Measurements from ENCODE around the gene HM13.
"Not testable (repeated sequence)": the region's sequence is repeated elsewhere in the genome, so short reads cannot be mapped to it uniquely, and the experiment has no call there.

The HM13 gene

DNA sequence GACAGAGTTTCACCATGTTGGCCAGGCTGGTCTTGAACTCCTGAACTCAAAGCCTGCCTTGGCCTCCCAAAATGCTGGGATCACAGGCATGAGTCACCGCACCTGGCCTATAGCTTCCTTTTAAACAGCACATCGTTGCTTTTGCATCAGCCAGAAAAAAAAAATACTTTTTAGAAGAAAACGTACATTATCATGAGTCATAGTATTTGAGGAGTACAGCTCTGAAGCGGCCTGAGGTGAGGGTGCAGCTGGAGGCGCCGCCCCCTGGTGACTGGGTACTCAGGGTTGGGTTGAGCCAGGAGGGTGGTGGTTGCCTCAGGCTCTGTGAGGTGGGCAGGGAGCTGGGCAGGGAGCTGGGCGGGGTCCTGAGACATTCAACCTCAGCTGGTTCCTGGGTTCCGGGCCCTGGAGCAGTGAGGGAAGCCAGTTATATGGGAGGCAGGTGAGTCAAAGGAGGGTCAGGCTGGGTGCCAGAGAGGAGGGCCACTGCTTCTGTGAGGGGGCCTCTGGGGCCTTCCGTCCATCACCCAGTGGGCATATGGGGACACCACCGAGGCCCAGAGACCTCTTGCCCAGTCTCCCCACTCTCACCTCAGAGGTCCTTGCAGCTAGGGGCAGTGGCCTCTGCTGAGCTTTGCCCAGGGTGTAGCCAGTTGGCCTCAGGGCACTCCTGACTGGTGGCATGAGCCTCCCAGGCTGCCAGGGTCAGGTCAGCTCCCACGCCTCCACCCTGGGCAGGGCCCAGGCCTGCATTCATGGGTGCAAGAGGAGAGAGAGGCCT, 79.2 kb downstream of the HM13 start:
- no peak for DNase-seq

DNA sequence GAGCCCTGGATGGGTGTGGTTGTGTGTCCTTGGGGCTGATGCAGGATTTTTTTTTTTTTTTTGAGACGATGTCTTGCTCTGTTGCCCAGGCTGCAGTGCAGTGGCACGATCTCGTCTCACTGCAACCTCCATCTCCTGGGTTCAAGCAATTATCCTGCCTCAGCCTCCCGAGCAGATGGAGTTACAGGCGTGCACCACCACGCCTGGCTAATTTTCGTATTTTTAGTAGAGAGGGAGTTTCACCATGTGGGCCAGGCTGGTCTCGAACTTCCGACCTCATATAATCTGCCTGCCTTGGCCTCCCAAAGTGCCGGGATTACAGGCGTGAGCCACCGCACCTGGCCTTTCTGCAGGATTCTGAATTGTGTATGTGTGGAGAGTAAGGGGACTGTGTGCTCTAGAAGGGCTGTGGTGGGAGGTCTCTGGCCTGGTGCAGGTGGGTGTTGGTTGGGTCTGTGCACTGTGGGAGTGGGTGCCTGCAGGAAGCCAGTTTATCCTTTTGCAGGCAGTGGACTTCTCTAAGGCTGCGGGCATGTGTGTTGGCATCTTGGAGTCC, 79.8 kb downstream of the HM13 start:
- DNase-seq, result no peak

DNA sequence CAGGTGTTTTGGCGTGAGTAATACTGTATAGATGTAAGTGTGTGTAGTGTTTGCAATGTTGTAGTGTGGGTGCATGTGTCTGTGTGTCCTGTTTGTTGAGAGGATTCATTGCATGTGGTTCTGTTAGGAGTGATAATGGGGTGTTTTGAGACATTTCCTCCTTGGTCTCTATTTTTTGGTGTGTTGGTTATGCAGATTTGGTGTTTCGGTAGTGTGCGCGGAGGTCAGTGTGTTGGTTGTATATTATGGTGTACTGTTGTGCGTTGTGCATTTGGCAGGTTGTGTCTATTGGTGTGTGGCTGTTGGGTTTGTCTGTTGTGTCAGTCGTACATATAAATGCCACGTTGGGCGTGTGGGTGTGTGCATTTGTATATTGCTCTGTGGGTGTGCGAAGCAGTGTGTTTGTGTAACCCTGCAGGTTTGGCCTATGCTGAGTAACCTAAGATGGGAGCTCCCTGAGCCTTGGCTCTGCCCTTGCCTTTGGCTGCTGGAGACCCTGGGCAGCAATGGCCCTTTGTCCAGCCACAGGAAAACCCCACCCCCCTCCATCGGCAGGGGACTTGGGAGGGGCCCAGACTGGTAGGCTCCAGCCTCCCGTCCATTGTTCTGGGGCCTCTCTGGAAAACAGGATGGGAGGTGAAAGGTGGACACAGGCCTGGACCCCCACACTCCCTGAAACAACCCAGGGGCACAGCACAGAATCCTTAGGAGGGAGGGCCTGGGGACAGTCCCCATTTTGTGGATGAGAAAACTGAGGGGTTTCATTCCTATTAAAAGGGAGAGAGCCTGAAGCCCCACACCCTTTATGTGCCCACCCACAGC, 80.5 kb downstream of the HM13 start:
- no peak for DNase-seq

DNA sequence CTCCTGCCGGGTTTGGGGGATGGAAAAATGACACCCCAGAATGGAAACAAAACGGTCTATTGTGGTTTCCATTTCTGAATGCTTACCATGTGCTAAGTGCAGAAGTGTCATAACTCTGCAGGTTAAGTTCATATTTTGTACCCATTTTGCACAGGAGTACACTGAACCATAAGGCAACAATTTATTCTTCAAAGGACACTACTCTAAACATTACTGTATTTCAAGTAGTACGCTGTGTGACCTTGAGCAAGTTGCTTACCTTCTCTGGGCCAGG, 81.1 kb downstream of the HM13 start:
- no peak for DNase-seq

DNA sequence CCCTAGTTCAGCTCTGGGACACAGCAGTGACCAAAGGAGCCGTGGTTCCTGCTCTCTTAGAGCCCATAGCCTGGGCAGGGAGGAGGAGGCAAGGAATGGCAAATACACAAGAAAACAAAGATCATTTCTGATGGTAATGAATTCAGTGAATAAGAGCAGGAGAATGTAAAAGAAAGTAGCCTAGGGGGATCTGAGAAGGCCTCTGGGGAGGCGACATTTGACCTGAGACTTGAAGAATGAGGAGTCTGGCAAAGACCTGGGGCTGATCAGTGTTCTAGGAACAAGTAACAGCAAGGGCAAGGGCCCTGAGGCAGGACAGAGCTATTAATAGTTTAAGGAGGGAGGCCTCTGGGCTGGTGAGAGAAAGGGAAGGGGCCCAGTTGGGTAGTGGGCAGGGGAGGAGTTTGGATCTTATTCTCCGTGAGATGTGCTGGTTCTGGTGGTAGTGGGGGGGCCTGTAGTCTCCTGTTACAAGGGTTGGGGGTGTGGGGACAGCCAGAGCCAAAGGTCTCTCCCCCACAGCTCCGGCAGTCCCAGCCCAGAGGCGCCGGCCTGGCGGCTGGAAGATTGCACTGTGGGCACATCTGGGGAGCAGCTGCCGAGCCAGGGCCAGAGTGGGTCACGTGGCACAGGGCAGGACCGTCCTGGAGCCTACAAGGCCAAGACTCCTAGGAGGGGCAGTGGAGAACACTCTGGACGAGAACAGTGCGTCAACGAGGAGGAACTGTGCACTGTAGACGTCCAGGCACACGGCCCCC, 81.6 kb downstream of the HM13 start:
- DNase-seq, result no peak

DNA sequence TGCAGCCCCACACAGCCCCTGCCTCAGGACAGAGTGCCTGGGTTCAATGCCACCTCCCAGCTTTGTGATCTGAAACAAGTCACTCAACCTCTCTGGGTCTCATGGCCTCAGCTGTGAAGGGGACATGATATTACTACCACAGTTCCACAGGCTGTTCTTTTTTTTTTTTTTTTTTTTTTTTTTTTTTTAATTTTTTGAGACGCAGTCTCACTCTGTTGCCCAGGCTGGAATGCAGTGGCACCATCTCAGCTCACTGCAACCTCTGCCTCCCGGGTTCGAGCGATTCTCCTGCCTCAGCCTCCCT, 82.1 kb downstream of the HM13 start:
- DNase-seq, result not testable (repeated sequence)

DNA sequence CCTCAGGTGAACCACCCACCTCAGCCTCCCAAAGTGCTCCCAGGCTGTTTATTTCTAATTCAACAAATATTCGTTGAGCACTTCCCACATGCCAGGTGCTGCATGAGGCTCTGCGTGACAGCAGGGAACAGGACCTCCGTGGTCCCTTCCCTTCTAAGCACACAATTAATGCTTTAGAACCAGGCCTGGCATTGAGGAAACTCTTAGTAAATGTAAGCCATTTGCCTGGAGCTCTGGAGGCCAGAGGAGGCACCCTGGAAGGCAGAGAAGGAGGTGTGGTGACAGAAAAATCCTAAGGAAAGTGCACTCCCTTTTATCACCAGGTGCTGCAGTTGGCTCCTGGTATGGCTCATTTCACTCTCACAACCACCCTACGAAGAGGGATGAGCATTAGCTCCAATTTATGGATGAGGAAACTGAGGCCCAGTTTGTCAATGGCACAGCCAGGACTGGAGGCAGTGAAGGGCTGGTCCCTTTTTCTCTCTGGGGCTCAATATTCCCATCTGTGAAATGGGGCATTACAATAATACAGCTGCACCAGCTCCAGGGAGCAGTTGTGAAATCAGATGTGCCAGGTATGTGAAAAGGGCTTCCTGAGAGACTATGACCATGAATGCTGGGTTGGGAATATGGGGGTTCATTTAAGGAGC, 82.7 kb downstream of the HM13 start:
- DNase-seq, result no peak

DNA sequence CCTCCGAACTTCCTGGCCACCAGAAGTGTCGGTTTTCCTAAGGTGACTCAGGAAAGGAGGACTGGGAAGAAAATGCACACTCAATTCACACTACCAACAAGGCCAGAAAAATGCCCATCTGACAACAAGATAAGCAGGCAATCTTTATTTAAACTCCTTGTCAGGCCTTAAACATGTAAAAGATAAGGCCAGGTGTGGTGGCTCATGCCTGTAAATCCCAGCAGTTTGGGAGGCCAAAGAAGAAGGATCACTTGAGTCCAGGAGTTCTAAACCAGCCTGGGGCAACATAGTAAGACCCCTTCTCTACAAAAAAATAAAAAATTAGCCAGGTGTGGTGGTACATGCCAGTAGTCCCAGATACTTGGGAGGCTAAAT, 83.2 kb downstream of the HM13 start:
- DNase-seq, result no peak

DNA sequence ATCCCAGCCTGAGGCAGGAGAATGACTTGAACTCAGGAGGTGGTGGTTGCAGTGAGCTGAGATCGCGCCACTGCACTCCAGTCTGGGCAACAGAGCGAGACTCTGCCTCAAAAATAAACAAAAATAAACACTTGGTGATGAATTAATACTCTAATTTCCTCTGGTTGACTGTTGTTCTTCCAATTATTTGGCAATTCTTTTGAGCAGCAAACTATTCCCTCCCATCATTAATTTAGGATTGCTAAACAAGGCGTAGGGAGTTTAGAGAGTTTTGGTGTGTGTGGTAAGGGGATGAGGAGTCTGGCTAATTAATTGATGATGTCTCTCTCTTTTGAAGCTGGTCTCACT, 88.2 kb downstream of the HM13 start:
- DNase-seq, result no peak

DNA sequence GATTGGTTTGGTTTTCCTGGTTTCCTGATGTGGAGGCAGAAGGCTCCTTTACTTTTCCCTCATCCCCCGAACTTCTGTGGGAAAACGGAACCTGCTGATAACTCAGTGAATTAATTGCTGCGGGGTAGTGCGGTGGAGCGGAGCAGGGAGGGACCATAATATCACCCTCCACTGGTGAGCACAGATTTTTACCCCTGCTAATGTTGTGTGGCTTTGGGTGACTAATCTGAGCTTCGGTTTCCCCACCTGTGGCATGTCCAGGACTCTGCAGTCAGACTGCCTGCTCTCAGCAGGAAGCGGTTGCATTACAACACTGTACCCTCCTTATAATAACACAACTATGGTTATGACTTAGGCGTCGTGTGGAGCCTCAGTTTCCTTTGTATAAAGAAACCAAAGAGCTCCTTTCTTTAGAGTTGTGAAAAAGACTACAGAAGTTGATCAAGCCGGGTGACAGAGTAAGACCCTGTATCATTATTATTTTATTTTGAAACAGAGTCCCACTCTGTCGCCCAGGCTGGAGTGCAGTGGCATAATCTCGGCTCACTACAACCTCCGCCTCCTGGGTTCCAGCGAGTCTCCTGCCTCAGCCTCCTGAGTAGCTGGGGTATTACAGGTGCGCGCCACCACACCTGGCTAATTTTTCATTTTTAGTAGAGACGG, 88.7 kb downstream of the HM13 start:
- peak; percentile 66 for DNase-seq

DNA sequence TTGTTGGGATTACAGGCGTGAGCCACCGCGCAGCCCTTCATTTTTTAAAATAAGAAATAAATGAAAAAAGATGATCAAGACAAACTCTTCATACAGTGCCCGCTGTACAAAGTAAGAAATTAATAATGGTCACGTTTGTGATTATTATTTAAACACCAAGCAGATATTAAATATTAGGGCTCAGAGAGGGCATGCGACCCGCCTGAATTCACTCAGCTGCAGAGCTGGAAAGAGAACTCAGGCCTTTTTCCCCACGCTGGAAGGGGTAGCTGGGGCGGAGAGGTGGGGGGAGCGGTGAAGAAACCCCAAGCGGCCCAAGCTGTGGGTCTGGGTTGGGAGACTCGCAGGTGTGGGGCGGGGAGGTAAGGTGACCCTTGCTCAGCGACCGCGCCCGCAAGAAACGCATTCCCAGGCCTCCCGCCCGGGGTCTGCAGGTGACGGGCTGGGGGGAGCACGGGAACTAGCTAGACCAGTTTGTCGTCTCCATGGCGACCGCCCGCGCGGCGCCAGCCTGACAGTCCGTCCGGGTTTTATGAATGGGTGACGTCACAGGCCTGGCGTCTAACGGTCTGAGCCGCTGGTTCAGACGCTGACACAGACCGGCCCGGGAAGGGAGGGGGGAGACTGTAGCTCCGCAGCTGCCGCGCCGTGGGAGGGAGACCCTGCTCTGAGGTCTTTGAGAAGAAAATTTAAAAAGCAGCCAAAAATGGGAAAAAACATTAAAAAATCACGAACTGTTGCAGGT, 89.8 kb downstream of the HM13 start:
- DNase-seq, result peak; percentile 85

DNA sequence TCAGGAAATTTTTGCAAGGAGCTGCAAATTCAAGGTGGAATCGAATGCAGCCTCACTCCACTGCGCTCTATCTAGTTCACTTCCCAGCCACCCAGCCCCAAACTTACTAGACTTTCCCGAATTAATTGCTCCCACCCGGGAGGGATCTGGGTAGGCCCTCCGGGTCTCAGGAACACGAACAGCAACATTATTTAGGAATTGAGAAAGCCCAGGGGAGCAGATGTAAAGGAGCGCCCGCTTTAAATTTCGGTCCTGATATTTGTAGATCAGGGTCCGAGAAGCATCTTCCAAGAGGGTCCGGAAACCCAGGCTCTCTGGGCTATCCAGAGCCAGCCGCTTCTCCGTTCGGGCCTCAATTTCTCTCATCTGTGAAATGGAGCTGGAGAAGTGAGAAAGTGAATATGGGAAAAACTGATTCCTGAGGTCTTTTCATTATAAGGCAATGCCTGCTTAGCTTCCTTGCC, 90.4 kb downstream of the HM13 start:
- DNase-seq, result no peak

DNA sequence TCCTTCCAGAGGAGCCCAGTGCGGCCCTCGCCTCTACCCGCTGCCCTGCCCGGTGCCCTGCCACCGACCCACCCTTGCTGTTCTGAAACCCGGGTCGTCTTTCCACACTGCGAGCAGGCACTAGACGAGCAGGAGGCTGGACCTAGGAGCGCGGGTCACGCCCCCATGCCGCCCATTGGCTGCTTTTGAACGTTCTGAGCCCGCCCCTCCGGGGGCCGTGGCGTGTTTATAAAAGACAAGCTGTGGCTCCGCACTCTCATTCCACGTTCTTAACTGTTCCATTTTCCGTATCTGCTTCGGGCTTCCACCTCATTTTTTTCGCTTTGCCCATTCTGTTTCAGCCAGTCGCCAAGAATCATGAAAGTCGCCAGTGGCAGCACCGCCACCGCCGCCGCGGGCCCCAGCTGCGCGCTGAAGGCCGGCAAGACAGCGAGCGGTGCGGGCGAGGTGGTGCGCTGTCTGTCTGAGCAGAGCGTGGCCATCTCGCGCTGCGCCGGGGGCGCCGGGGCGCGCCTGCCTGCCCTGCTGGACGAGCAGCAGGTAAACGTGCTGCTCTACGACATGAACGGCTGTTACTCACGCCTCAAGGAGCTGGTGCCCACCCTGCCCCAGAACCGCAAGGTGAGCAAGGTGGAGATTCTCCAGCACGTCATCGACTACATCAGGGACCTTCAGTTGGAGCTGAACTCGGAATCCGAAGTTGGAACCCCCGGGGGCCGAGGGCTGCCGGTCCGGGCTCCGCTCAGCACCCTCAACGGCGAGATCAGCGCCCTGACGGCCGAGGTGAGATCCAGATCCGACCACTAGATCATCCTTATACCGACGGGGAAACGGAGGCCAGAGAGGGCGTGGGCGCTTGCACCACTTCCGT, 91.0 kb downstream of the HM13 start, which contains the start of gene ID1:
TSS of gene ID1 (plus strand) at position 259 of the 871 bp plus-strand sequence. CDS start at position 358, 99 bp downstream.
- DNase-seq, result peak; percentile 95

DNA sequence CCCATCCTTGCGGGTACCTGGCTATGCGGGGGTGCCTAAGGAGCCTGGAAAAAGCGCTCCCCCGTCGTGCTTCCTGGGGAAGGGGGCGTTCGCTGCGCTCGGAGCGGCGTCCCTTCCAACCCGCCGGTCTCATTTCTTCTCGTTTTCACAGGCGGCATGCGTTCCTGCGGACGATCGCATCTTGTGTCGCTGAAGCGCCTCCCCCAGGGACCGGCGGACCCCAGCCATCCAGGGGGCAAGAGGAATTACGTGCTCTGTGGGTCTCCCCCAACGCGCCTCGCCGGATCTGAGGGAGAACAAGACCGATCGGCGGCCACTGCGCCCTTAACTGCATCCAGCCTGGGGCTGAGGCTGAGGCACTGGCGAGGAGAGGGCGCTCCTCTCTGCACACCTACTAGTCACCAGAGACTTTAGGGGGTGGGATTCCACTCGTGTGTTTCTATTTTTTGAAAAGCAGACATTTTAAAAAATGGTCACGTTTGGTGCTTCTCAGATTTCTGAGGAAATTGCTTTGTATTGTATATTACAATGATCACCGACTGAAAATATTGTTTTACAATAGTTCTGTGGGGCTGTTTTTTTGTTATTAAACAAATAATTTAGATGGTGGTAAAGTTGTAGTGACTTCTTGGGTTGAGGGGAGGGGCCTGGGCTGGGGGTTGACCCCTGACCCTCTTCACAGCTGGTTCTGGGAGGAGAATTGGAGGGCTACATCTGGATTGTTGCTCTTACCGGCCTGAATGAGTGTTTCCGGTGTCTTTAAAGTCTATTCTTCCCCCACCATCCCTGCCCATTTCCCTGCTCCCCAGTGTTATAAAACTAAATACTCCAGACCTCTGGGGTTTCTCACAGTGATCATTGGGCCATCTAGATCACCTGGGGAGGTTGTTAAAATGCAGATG, 91.9 kb downstream of the HM13 start:
- DNase-seq, result peak; percentile 28

DNA sequence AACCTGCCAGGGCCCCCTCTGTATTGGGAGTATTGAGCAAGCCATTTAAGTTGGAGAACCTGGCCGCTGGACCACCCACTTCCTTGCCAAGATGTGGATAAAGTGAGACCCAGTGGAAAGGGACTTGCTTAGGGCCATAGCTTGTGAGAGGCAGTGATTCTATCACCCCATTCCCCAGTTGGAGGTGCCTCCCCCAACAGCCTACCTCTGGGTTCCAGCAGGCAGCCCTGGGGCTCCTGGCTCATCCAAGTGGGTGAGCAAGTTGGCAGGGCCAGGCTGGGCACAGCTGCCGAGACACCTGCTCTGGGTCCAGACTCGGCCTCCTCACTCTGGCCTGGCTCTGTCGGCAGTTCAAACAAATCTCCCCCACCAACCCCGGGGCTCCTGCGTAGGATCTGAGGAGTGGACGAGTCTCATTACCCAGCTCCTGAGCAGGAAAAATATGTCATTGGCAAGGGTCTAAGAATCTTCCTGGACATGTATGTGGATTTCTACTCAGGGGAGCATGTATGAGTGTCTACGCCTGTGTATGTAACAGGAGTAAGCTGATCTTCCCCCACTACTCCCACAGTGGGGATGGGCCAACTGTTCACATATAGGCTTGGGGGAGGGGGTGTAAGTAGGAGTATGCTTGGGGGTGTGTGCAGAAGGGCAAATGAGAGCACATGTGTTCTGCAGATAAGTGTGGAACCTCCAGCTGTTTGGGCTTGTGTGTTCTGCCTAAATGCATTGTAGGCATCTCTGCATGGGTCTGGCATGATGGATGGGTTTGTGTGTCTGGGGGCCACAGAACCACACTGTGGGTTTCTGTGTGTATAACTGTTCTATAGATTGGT, 92.8 kb downstream of the HM13 start:
- no peak for DNase-seq

DNA sequence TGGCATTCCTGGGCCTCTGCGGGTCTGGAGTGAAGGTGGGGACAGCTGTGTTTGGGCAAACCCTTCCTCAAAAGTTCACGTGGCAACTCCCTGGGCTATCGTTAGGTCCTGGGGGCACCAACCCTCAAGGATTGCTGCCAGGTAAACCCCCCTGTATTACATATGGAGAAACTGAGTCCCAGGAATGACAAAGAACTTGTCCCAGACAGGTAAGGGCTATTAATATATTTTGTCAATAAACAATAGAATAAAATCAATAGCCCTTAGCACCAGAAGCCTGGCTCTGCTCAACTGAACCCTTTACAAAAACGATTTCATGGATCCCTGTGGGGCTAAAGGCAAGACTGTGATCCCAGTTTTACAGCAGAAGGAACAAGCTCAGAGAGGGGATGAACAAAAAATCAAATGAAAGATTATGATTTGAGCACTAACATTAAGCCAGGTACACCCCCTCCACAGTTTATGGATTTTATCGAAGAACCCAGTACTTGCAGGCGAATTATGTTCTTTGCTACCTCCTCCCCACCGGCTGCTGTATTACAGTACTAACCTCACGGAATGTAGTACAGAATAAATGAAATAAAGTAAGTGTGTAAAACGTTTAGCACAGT, 93.5 kb downstream of the HM13 start:
- DNase-seq, result no peak

DNA sequence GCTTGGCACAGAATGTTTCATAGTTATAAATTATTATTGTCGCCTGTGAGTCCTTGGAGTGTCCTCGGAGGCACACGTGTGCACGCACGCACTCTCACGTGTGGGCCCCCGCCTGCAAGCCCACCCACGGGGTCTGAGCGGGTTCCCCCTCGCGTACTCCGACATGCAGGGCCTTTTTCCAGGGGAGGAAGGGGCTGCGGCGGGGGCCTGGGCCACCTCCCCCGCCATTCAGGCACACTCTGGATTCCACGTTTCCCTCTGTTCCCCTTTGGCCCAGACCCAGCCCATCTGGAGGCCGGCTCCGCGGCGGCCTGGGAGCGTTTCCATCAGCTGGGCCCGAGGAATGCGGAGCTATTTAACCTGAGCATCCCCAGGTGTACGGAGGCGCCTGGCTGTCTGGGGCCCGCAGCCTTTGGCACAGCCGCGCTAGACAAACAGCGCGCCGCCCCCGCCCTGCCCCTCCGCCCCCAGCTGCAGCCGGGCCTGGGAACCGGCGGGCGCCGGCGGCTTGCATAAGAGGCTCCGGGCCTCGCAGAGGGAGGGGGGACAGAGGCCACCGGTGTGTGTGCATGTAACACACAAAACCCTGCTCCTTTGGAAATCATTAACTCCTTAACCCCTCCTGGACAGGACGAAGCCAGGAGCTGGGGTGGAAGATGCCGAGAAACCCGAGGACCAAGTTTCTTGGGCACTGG, 94.2 kb downstream of the HM13 start:
- DNase-seq, result no peak

DNA sequence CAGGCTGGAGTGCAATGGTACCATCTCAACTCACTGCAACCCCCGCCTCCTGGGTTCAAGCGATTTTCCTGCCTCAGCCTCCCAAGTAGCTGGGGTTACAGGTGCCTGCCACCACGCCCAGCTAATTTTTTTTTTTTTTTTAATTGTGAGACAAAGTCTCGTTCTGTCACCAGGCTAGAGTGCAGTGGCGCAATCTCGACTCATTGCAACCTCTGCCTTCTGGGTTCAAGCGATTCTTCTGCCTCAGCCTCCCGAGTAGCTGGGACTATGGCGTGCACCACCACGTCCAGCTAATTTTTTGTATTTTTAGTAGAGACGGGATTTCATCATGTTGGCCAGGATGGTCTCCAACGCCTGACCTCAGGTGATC, 98.0 kb downstream of the HM13 start:
- DNase-seq, result not testable (repeated sequence)
